Stimulated activated CD8-positive, alpha-beta memory T cell treated with anti-CD3 and anti-CD28 coated beads, Interleukin-7, amount 100 ng/mL, for 24 hours (primary cell): ENCODE results near the gene SLC39A9.

Experiments
- DNase-seq: peaks from one replicate; pipeline ENCODE4 v3.0.0-alpha.2; 2020; ENCODE audit warnings: low read depth

The SLC39A9 gene

DNA sequence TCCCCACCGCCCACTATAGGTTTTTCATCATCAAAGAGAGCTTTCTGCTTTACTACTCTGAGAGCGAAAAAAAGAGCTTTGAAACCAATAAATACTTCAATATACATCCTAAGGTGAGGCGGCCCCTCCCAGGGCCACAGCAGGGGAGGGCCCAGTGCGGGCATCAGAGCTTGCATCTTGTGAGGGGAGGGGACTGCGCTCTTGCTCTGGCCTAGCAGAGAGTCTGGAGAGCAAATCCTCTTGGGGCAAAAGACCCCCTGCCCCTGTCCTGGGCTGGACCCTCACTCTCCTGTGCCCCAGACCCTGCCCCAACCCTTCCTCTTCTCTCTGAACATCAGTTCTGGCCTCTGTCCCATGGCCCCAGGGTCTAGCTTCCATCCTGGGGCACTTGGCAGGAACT, 101.6 kb downstream of the SLC39A9 start:
- DNase-seq: no peak

DNA sequence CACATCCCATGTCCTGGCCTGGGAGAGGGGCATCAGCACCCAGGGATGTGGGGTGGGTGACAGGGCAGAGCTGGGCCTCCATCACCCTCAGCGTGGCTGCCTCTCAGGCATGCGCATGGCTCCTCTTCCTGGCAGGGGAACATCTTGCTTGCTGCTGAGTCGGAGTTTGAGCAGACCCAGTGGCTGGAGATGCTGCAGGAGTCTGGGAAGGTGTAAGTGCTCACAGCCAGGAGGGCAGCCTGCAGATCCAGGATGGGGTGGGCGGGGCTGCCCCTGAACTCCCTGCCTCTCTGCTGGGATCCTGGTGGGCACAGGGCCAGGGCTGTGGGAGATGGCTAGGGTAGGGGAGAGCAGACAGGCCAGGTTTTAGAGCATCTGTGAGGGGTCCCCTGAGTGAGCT, 102.2 kb downstream of the SLC39A9 start:
- DNase-seq: no peak

DNA sequence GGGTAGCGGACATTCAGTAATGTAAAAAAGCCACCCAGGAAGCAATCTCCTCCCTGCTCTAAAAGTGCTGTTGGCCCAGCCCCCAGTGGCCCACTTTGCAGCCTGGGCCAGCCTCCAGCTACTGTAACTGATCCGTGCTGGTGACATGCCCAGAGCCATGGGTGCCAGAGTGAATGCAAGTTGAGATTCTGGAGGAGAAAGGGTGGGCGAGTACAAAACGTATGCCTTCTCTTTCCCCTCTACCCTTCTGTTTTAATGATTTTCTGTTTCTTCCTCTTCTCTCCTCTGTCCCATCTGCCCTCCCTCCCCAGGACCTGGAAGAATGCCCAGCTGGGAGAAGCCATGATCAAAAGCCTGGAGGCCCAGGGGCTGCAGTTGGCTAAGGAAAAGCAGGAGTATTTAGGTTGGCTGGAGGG, 102.9 kb downstream of the SLC39A9 start:
- no peak for DNase-seq

DNA sequence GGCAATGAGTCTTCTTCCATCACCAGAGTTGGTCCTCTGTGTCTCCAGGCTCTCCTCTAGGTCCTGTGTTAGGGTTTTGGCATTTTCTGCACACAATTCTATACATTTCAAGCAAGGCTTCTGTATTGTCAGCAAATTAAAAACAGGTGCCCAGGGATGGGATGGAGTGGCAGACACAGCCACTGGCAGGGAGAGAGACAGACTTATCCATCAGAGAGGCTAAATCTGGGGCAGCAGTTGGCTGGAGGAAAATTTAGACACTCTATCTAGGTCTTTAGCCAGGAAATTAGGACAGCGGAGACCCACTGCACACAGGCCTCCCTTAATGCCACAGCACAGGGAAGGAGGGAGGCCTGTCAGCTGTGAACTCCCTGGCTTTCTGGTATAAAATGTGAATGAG, 106.3 kb downstream of the SLC39A9 start:
- DNase-seq: no peak

DNA sequence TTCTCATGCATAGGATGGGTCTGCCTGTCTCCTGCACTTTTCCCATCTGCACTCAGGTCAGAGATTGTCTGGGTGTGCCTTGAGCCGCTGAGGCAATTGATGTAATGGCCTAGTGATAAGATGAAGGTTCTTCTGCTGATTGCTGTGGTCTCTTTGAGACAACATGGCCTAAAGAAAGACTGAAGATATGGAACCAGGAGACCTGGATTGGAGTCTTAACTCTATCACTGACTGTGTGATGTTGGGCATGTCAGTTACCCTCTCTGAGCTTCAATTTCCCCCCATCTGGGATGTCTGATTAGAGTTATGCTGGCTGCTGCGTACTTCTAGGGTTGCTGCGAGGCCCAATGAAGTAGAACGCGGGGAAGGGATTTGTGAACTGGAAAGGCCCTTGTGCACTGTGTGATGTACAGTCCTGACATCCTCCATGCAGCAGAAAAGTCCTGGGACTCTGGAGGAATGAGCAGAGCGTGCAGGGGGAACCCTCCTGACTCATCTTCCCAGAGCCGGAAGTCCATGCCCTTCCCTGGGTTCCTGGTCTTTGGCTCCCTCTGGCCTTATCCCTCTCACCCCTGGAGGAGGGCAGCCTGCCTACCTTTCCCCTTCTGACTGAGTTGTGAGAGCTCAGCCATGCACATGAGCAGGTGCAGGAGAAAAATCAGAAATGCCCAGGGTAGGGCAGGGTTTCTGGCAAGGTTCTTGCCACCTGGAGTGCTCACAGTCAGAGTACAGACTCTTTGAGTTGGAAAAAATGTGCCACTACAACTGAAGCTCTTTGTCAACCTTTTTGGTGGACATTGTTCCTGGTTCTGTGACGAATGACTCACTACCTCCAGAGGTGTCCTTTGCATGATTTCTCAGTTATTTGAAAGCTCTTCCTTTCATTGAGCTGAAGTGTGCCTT, 107.1 kb downstream of the SLC39A9 start:
- DNase-seq: no peak

DNA sequence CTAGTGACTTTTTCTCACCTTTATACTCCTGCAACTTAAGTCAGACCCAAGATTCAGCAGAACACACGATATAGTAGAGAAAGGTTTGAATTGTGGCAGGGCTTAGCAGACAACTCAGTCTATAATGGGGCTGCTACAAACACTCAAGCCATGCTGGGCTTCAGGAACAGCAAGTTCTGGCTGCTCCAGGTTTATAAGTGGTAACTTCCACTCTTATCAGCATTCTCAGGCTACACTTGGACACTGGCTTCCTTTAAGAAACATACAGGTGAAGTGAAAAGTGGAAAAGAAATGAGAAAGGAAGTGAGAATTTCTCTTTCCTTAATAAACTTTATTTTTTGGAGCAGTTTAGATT, 107.7 kb downstream of the SLC39A9 start:
- no peak for DNase-seq
